Activated CD8-positive, alpha-beta T cell treated with anti-CD3 and anti-CD28 coated beads for 36 hours (primary cell): Measurements from ENCODE around the gene MARCHF2. TPM values are rescaled to one million over a fixed set of nuclear protein-coding genes. Genes with fewer than 3 reads are reported as not detected.
A peak's percentile ranks its signal among the peaks of the same experiment; 100 is the strongest.

Experiments
- ATAC-seq: fragments of 200-7000 bp; cut with Tn5 transposase; one replicate; pipeline ENCODE4 v1.10.0; 2021; ENCODE audit warnings: mild to moderate bottlenecking, moderate library complexity
- CTCF ChIA-PET: fragments of 350-600 bp; sonication (Branson Sonifier 250); formaldehyde crosslinking; loops from one replicate; lab custom pipeline; 2021; ENCODE audit warnings: antibody characterized with exemption; lab: Charles Lee
- POLR2A ChIA-PET: fragments of 350-600 bp; sonication (Branson Sonifier 250); formaldehyde crosslinking; loops from one replicate; lab custom pipeline; 2021; ENCODE audit warnings: antibody characterized with exemption; lab: Charles Lee
- DNase-seq: peaks from one replicate; pipeline ENCODE4 v3.0.0-alpha.2; 2020
- H3K27ac Mint-ChIP-seq: one replicate; pipeline ENCODE4 v1.8.0; 2021; ENCODE audit warnings: mild to moderate bottlenecking, mixed read lengths
- H3K27me3 Mint-ChIP-seq: one replicate; pipeline ENCODE4 v1.8.0; 2021; ENCODE audit warnings: mixed read lengths
- H3K36me3 Mint-ChIP-seq: one replicate; pipeline ENCODE4 v1.8.0; 2021; ENCODE audit warnings: low read depth, mixed read lengths
- H3K4me1 Mint-ChIP-seq: one replicate; pipeline ENCODE4 v1.8.0; 2021; ENCODE audit warnings: low read depth, mixed read lengths
- H3K4me3 Mint-ChIP-seq: one replicate; pipeline ENCODE4 v1.8.0; 2021; ENCODE audit warnings: mild to moderate bottlenecking, moderate library complexity, mixed read lengths
- H3K9me3 Mint-ChIP-seq: one replicate; pipeline ENCODE4 v1.8.0; 2021; ENCODE audit warnings: mixed read lengths
- CTCF ChIP-seq: fragments of 200-600 bp; IDR thresholded peaks from one replicate; pipeline ENCODE4 v1.8.0; 2022; ENCODE audit warnings: antibody characterized with exemption, mild to moderate bottlenecking
- intact Hi-C: fragments of 100-400 bp; cut with micrococcal nuclease; formaldehyde crosslinking; loops from one replicate; pipeline ENCODE4 v1.10.0; 2022
- total RNA-seq, 2 experiments: library from RNA; stranded (reverse); gene quantifications; one replicate each; pipeline ENCODE4 v1.2.3, GENCODE V29; 2021

MARCHF2 gene
- total RNA-seq, 2 experiments from 2014 or later, result 8.0 to 8.6 TPM

- Mint-ChIP-seq H3K4me3 (no peak overlapping the region), H3K27ac (no peak overlapping the region), H3K4me1 (peaks cover 46% of the 10 kb centered on the region), H3K27me3 (no peaks in the 10 kb centered on the region), H3K9me3 (no peaks in the 10 kb centered on the region), H3K36me3 (peaks cover 61% of the 10 kb centered on the region)
- TF ChIP-seq CTCF, result no peak
- POLR2A ChIA-PET, result interaction anchor here (1.0 to 2.1 kb wide), 7 partner anchors 9 to 25 kb away, joined by 3 to 14 read pairs (median 5); no protein-coding TSS in a partner anchor
- no peak for DNase-seq
- CTCF ChIA-PET, result interaction anchor here (0.6 to 2.3 kb wide), 6 partner anchors 10 to 49 kb away, joined by 3 to 7 read pairs (median 3); partner anchors contain the start of genes HNRNPM and MARCHF2
- ATAC-seq, result no peak
- intact Hi-C loops, result no loop called here
Measured at GRCh38 chr19:8461891-8462290, 48.8 kb downstream of the MARCHF2 start.

- Mint-ChIP-seq H3K9me3 (no peaks in the 10 kb centered on the region), H3K4me3 (no peak overlapping the region), H3K27me3 (no peaks in the 10 kb centered on the region), H3K4me1 (peaks cover 39% of the 10 kb centered on the region), H3K27ac (peak overlapping the region; percentile 11), H3K36me3 (peaks cover 63% of the 10 kb centered on the region)
- no peak for ATAC-seq
- ChIA-PET CTCF (interaction anchor here (0.6 to 2.3 kb wide), 5 partner anchors 10 to 49 kb away, joined by 3 to 7 read pairs (median 3); partner anchors contain the start of genes HNRNPM and MARCHF2), POLR2A (interaction anchor here (0.8 to 2.1 kb wide), 7 partner anchors 9 to 24 kb away, joined by 3 to 14 read pairs (median 5); no protein-coding TSS in a partner anchor)
- no peak for TF ChIP-seq CTCF
- intact Hi-C loops, result no loop called here
- DNase-seq, result no peak
Measured at GRCh38 chr19:8462571-8462970, 49.5 kb downstream of the MARCHF2 start.

- ATAC-seq, result no peak
- POLR2A ChIA-PET, result interaction anchor here (0.7 to 2.1 kb wide), 6 partner anchors 11 to 53 kb away, joined by 3 to 14 read pairs (median 4); no protein-coding TSS in a partner anchor
Measured at GRCh38 chr19:8463365-8463764, 50.3 kb downstream of the MARCHF2 start.

GRCh38 chr19:8466018-8466417 is 52.9 kb downstream of the MARCHF2 start:
- no peak for TF ChIP-seq CTCF
- Mint-ChIP-seq H3K9me3 (no peaks in the 10 kb centered on the region), H3K4me3 (no peak overlapping the region), H3K36me3 (peaks cover 78% of the 10 kb centered on the region), H3K27ac (no peak overlapping the region), H3K27me3 (no peaks in the 10 kb centered on the region), H3K4me1 (peaks cover 12% of the 10 kb centered on the region)
- ATAC-seq, result no peak
- intact Hi-C loops, result no loop called here
- DNase-seq, result no peak
- ChIA-PET CTCF (interaction anchor here (1.5 kb wide), 1 partner anchor 112 kb away, joined by 3 read pairs; no protein-coding TSS in a partner anchor), POLR2A (interaction anchor here (0.6 to 0.7 kb wide), 2 partner anchors 21 to 1561 kb away, joined by 3 read pairs; partner anchors contain the start of gene HNRNPM)

More at GRCh38 chr19:8463365-8463764, 50.3 kb downstream of the MARCHF2 start:
- Mint-ChIP-seq H3K36me3 (peaks cover 66% of the 10 kb centered on the region), H3K4me1 (peaks cover 31% of the 10 kb centered on the region), H3K9me3 (no peaks in the 10 kb centered on the region), H3K27me3 (no peaks in the 10 kb centered on the region), H3K27ac (peak overlapping the region; percentile 26), H3K4me3 (no peak overlapping the region)
- CTCF ChIA-PET, result interaction anchor here (1.5 to 2.3 kb wide), 2 partner anchors 15 to 50 kb away, joined by 4 to 7 read pairs; partner anchors contain the start of gene MARCHF2
- intact Hi-C loops, result no loop called here
- no peak for DNase-seq
- no peak for TF ChIP-seq CTCF

- TF ChIP-seq CTCF, result no peak
- no peak for DNase-seq
- CTCF ChIA-PET, result no interaction called here
- Mint-ChIP-seq H3K4me3 (no peak overlapping the region), H3K9me3 (no peaks in the 10 kb centered on the region), H3K4me1 (peaks cover 6% of the 10 kb centered on the region), H3K27me3 (no peaks in the 10 kb centered on the region), H3K27ac (no peak overlapping the region), H3K36me3 (peaks cover 79% of the 10 kb centered on the region)
- ATAC-seq, result no peak
- POLR2A ChIA-PET, result interaction anchor here (1.3 kb wide), 1 partner anchor 11 kb away, joined by 3 read pairs; no protein-coding TSS in a partner anchor
- intact Hi-C loops, result no loop called here
Measured at GRCh38 chr19:8468124-8468523, 55.0 kb downstream of the MARCHF2 start.
